OCI-LY3 (cell line): ENCODE results near the gene RPL7A.
A peak's percentile ranks its signal among the peaks of the same experiment; 100 is the strongest.

ENCODE experiments used
- H2AFZ ChIP-seq: fragments of 200-600, 300-600 bp; shearing (Covaris generic); 2 replicates; pipeline ENCODE4 v1.6.0; 2014; ENCODE audit warnings: antibody characterized with exemption, low read depth, low read length
- H3K27ac ChIP-seq: fragments of 200-600, 300-600 bp; sonication (generic); 2 replicates; pipeline ENCODE4 v1.5.1; 2014; ENCODE audit warnings: mild to moderate bottlenecking, low read length, moderate library complexity, mixed read lengths
- H3K27me3 ChIP-seq: fragments of 200-600, 300-600 bp; sonication (generic); 2 replicates; pipeline ENCODE4 v1.6.1; 2014; ENCODE audit warnings: low read depth, low read length, mixed read lengths
- H3K36me3 ChIP-seq: fragments of 200-600, 300-600 bp; sonication (generic); replicated peaks from 2 replicates; pipeline ENCODE3; 2014; ENCODE audit warnings: low read depth, low read length, mixed read lengths
- H3K4me1 ChIP-seq: fragments of 300-600, 200-600 bp; sonication (generic); 2 replicates; pipeline ENCODE4 v1.6.1; 2014; ENCODE audit warnings: low read length, mixed read lengths
- H3K4me2 ChIP-seq: fragments of 200-600, 300-600 bp; sonication (generic); 2 replicates; pipeline ENCODE4 v1.6.1; 2014; ENCODE audit warnings: low read length, mixed read lengths
- H3K4me3 ChIP-seq: fragments of 300-600, 200-600 bp; sonication (generic); 2 replicates; pipeline ENCODE4 v1.5.1; 2014; ENCODE audit warnings: antibody characterized with exemption, mild to moderate bottlenecking, low read length, moderate library complexity
- H3K79me2 ChIP-seq: fragments of 300-600, 200-600 bp; shearing (Covaris generic); 2 replicates; pipeline ENCODE4 v1.6.1; 2014; ENCODE audit warnings: mild to moderate bottlenecking, low read length, mixed read lengths
- H3K9ac ChIP-seq: fragments of 300-600, 200-600 bp; shearing (Covaris generic); 2 replicates; pipeline ENCODE4 v1.6.0; 2014; ENCODE audit warnings: mild to moderate bottlenecking, low read length, moderate library complexity
- H3K9me3 ChIP-seq: fragments of 200-600, 300-600 bp; shearing (Covaris generic); 2 replicates; pipeline ENCODE4 v1.6.1; 2014; ENCODE audit warnings: low read length, mixed read lengths; ENCODE audit not compliant: insufficient read depth
- H4K20me1 ChIP-seq: fragments of 200-600, 300-600 bp; sonication (generic); 2 replicates; pipeline ENCODE4 v1.6.1; 2016; ENCODE audit warnings: low read length, mixed read lengths; ENCODE audit not compliant: insufficient read depth
- EZH2phosphoT487 ChIP-seq: fragments of 200-600 bp; shearing (Covaris generic); IDR thresholded peaks from 2 replicates; pipeline ENCODE4 v1.6.1; 2018; ENCODE audit warnings: antibody characterized with exemption, mixed run types, low read depth
- TF ChIP-seq, protein P1 (sequence below): fragments of 200-600, 300-600 bp; sonication (generic); IDR thresholded peaks from 2 replicates; pipeline ENCODE4 v1.5.1; 2014; ENCODE audit warnings: antibody characterized with exemption, low read length, low read depth

Gene RPL7A

DNA sequence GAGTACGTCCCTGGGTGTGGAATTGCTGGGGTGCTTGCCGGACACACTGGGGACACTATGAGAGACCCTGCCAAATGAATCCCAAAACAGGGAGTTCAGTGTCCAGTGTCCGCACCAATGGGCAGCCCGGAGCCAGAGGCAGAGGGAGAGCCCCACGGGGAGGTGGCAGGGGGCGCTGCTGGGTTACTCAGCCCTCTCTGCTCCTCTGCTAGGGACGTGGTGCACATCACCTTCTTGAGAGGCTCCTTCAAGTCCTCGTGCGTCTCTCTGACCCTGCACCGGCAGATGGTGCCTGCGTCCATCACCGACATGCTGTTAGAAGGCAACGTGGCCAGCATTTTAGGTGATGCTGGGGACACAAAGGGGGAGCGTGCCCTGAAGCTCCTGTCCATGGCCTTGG lies 48.9 kb downstream of the RPL7A start:
- no peaks in the 10 kb centered on the region for H3K4me1 ChIP-seq
- H2AFZ ChIP-seq = no peak overlapping the region
- no peak for TF ChIP-seq EZH2phosphoT487
- TF ChIP-seq, protein P1, sequence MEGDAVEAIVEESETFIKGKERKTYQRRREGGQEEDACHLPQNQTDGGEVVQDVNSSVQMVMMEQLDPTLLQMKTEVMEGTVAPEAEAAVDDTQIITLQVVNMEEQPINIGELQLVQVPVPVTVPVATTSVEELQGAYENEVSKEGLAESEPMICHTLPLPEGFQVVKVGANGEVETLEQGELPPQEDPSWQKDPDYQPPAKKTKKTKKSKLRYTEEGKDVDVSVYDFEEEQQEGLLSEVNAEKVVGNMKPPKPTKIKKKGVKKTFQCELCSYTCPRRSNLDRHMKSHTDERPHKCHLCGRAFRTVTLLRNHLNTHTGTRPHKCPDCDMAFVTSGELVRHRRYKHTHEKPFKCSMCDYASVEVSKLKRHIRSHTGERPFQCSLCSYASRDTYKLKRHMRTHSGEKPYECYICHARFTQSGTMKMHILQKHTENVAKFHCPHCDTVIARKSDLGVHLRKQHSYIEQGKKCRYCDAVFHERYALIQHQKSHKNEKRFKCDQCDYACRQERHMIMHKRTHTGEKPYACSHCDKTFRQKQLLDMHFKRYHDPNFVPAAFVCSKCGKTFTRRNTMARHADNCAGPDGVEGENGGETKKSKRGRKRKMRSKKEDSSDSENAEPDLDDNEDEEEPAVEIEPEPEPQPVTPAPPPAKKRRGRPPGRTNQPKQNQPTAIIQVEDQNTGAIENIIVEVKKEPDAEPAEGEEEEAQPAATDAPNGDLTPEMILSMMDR = peak; percentile 20
- no peaks in the 10 kb centered on the region for H3K79me2 ChIP-seq
- H3K4me3 ChIP-seq = no peak overlapping the region
- H3K27ac ChIP-seq = no peak overlapping the region
- H3K4me2 ChIP-seq = no peak overlapping the region
- H3K27me3 ChIP-seq = no peaks in the 10 kb centered on the region
- no peak overlapping the region for H3K9ac ChIP-seq
- no peaks in the 10 kb centered on the region for H4K20me1 ChIP-seq
- H3K9me3 ChIP-seq = no peaks in the 10 kb centered on the region
- no peaks in the 10 kb centered on the region for H3K36me3 ChIP-seq

DNA sequence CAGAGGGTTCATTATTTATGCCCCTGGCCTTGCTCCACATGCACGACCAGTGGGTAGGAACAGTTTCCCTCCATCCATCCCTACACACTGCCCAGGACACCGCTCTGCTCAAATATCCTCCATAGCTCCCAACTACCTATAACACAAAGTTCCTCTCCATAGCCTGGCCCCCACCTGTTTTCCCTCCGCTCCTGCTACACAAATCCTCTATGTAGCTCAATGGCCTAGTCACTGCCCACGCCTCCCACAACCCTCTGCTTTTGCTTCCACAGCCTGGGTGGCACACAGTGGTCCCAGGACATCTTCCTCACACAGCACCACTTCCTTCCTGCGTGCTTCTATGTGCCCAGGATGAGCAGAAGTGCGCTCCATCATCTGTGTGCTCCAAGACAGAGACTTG lies 49.4 kb downstream of the RPL7A start:
- TF ChIP-seq, protein P1 = no peak
- TF ChIP-seq EZH2phosphoT487 = no peak
- H3K4me1 ChIP-seq = no peaks in the 10 kb centered on the region
- H2AFZ ChIP-seq = no peak overlapping the region
- H3K4me3 ChIP-seq = no peak overlapping the region
- no peaks in the 10 kb centered on the region for H3K79me2 ChIP-seq
- H3K27me3 ChIP-seq = no peaks in the 10 kb centered on the region
- no peak overlapping the region for H3K9ac ChIP-seq
- no peaks in the 10 kb centered on the region for H3K36me3 ChIP-seq
- H4K20me1 ChIP-seq = no peaks in the 10 kb centered on the region
- no peak overlapping the region for H3K4me2 ChIP-seq
- H3K9me3 ChIP-seq = no peaks in the 10 kb centered on the region
- no peak overlapping the region for H3K27ac ChIP-seq

DNA sequence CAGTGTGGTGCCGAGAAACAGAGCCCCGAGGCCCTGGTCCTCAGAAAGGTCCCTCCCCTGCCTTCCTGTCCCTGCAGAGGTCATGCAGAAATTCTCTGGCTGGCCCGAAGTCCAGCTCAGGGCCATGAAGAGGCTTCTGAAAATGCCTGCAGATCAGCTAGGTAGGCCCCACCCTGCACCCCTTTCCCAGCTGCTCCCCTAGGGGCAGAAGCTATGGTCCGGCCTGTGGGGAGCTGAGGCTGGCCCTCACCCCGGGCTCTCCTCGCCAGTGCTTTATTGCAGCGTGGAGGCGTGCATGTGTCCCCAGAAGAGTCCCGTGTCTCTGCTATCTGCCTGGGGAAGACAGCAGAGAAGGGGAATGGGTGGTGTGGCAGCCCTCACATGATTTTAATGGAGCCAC lies 49.9 kb downstream of the RPL7A start:
- Histone ChIP-seq H3K4me2 (no peak overlapping the region), H3K4me1 (no peaks in the 10 kb centered on the region), H4K20me1 (no peaks in the 10 kb centered on the region), H2AFZ (no peak overlapping the region), H3K4me3 (no peak overlapping the region), H3K9ac (no peak overlapping the region), H3K36me3 (no peaks in the 10 kb centered on the region), H3K9me3 (no peaks in the 10 kb centered on the region), H3K27me3 (no peaks in the 10 kb centered on the region), H3K27ac (no peak overlapping the region), H3K79me2 (no peaks in the 10 kb centered on the region)
- TF ChIP-seq EZH2phosphoT487 = no peak
- TF ChIP-seq, protein P1 = no peak

DNA sequence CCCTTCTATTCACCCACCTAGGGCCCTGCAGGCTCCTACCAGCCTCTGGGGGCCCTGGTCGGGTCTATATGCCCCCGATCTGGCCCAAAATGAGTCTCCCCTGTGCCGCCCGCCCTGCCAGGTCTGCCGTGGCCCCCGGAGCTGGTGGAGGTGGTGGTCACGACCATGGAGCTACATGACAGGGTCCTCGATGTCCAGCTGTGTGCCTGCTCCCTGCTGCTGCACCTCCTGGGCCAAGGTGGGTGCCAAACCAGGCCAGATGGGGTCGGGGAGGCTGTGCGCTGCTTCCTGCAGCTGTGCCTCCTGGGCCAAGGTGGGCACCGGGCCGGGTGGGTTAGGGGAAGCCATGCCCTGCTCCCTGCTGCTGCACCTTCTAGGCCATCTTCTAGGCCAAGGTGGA lies 52.3 kb downstream of the RPL7A start:
- TF ChIP-seq, protein P1 = no peak
- no peak for TF ChIP-seq EZH2phosphoT487
- Histone ChIP-seq H3K9ac (no peak overlapping the region), H4K20me1 (no peaks in the 10 kb centered on the region)

More for the DNA sequence above, 52.3 kb downstream of the RPL7A start:
- Histone ChIP-seq H3K4me3 (no peak overlapping the region), H3K9me3 (no peaks in the 10 kb centered on the region), H3K27ac (no peak overlapping the region), H3K4me1 (no peaks in the 10 kb centered on the region), H3K36me3 (peaks cover 7% of the 10 kb centered on the region), H2AFZ (no peak overlapping the region), H3K27me3 (no peaks in the 10 kb centered on the region), H3K79me2 (no peaks in the 10 kb centered on the region), H3K4me2 (no peak overlapping the region)
